H1 (cell line): ENCODE measurements around the gene NOC4L. TPM values are rescaled to one million over a fixed set of nuclear protein-coding genes. Genes with fewer than 3 reads are reported as not detected.

Experiments used
- CTCF ChIA-PET: fragments of 300-600 bp; sonication (Branson Sonifier 250); formaldehyde crosslinking; loops from one replicate; lab custom pipeline; 2021; ENCODE audit not compliant: partially characterized antibody; lab: Charles Lee
- POLR2A ChIA-PET: fragments of 300-600 bp; sonication (Branson Sonifier 250); formaldehyde crosslinking; loops from one replicate; lab custom pipeline; 2021; ENCODE audit warnings: inconsistent platforms; ENCODE audit not compliant: partially characterized antibody; lab: Charles Lee
- DNase-seq, 2 experiments: peaks; one replicate each; pipeline versions ENCODE4 v3.0.0 to v3.0.0-alpha.2; 2010 to 2022; ENCODE audit warnings: low spot score in 2 of 2, low read depth in 1 of 2, mixed read lengths in 1 of 2
- FAIRE-seq: peaks from 2 replicates; lab custom pipeline; 2011; peaks lifted over from hg19 to GRCh38; lab: Jason Lieb, UNC
- H2AFZ ChIP-seq: 2 replicates; pipeline ENCODE4 v1.8.1; 2012; ENCODE audit warnings: low read length, inconsistent platforms
- H2AK5ac ChIP-seq: 2 replicates; pipeline ENCODE4 v1.6.1; 2013; ENCODE audit warnings: low read depth, low read length
- H2BK120ac ChIP-seq: replicated peaks from 2 replicates; pipeline ENCODE3; 2013; ENCODE audit warnings: low read depth, low read length, inconsistent platforms
- H2BK12ac ChIP-seq: 2 replicates; pipeline ENCODE4 v1.6.1; 2013; ENCODE audit warnings: low read depth, low read length
- H2BK15ac ChIP-seq: 2 replicates; pipeline ENCODE4 v1.6.1; 2013; ENCODE audit warnings: low read length
- H2BK20ac ChIP-seq: 2 replicates; pipeline ENCODE4 v1.6.1; 2013; ENCODE audit warnings: low read length
- H2BK5ac ChIP-seq: 2 replicates; pipeline ENCODE4 v1.6.1; 2013; ENCODE audit warnings: low read depth, low read length
- H3K14ac ChIP-seq: 2 replicates; pipeline ENCODE4 v1.6.1; 2013; ENCODE audit warnings: inconsistent platforms; ENCODE audit not compliant: insufficient read length
- H3K18ac ChIP-seq: 2 replicates; pipeline ENCODE4 v1.6.1; 2013; ENCODE audit warnings: low read length; ENCODE audit errors: extremely low read depth
- H3K23ac ChIP-seq: 2 replicates; pipeline ENCODE4 v1.6.1; 2013; ENCODE audit warnings: inconsistent platforms; ENCODE audit not compliant: insufficient read length
- H3K23me2 ChIP-seq: 2 replicates; pipeline ENCODE4 v1.6.1; 2013; ENCODE audit warnings: low read depth, low read length
- H3K27ac ChIP-seq: 2 replicates; pipeline ENCODE4 v1.6.1; 2011; ENCODE audit warnings: low read depth, low read length, inconsistent platforms
- H3K27me3 ChIP-seq, 4 experiments: replicated peaks in 1 of 4; 1 replicate in 1 of 4; 2 replicates in 3 of 4; pipeline versions ENCODE4 v1.6.1 to v1.8.1; 2011 to 2013; ENCODE audit warnings: low read length in 3 of 4, mild to moderate bottlenecking in 3 of 4, inconsistent platforms in 2 of 4, mixed read lengths in 2 of 4, moderate library complexity in 1 of 4; ENCODE audit not compliant: control insufficient read depth in 3 of 4, insufficient read depth in 3 of 4; ENCODE audit errors: extremely low read depth in 1 of 4
- H3K36me3 ChIP-seq, 4 experiments: 2 replicates each; pipeline versions ENCODE4 v1.6.1 to v1.8.1; 2011 to 2013; ENCODE audit warnings: mild to moderate bottlenecking in 4 of 4, low read length in 3 of 4, moderate library complexity in 2 of 4, control low read depth in 1 of 4, inconsistent platforms in 1 of 4; ENCODE audit not compliant: insufficient read depth in 4 of 4, control insufficient read depth in 2 of 4
- H3K4ac ChIP-seq: replicated peaks from 2 replicates; pipeline ENCODE3; 2013; ENCODE audit warnings: low read length, low read depth, mixed read lengths, inconsistent platforms; ENCODE audit not compliant: insufficient read length
- H3K4me1 ChIP-seq, 4 experiments: replicated peaks in 1 of 4; 1 replicate in 1 of 4; 2 replicates in 3 of 4; pipeline versions ENCODE4 v1.6.1 to v1.8.1; 2011 to 2013; ENCODE audit warnings: low read length in 3 of 4, inconsistent platforms in 2 of 4, mixed read lengths in 1 of 4; ENCODE audit not compliant: insufficient read depth in 4 of 4, control insufficient read depth in 3 of 4
- H3K4me2 ChIP-seq, 2 experiments: 2 replicates each; pipeline versions ENCODE4 v1.6.1 to v1.8.1; 2011 to 2013; ENCODE audit warnings: low read depth in 2 of 2, low read length in 2 of 2, control low read depth in 1 of 2, inconsistent platforms in 1 of 2, mild to moderate bottlenecking in 1 of 2; ENCODE audit not compliant: insufficient read depth in 1 of 2
- H3K4me3 ChIP-seq, 4 experiments: fragments of 200-600, 300-600 bp in 1 of 4; sonication (generic), shearing (Covaris generic), sonication (Bioruptor Twin) in 1 of 4; 2 replicates each; pipeline versions ENCODE4 v1.5.1 to v1.8.1; 2011 to 2016; ENCODE audit warnings: low read length in 4 of 4, low read depth in 3 of 4, control low read depth in 2 of 4, inconsistent platforms in 2 of 4, mild to moderate bottlenecking in 2 of 4, mixed read lengths in 1 of 4, moderate library complexity in 1 of 4; ENCODE audit not compliant: insufficient read depth in 2 of 4; ENCODE audit errors: extremely low read depth in 1 of 4
- H3K56ac ChIP-seq: replicated peaks from 2 replicates; pipeline ENCODE3; 2013; ENCODE audit warnings: low read depth, mild to moderate bottlenecking, mixed read lengths, low read length, inconsistent platforms; ENCODE audit not compliant: insufficient read length
- H3K79me1 ChIP-seq: 2 replicates; pipeline ENCODE4 v1.6.1; 2013; ENCODE audit warnings: low read depth, low read length, control low read depth
- H3K79me2 ChIP-seq, 2 experiments: 2 replicates each; pipeline versions ENCODE4 v1.6.1 to v1.8.1; 2012 to 2013; ENCODE audit warnings: low read length in 2 of 2, mild to moderate bottlenecking in 2 of 2, inconsistent platforms in 1 of 2; ENCODE audit not compliant: insufficient read depth in 2 of 2, control insufficient read depth in 1 of 2
- H3K9ac ChIP-seq, 4 experiments: replicated peaks in 1 of 4; 1 replicate in 1 of 4; 2 replicates in 3 of 4; pipeline versions ENCODE4 v1.6.1 to v1.8.1; 2011 to 2013; ENCODE audit warnings: low read depth in 3 of 4, low read length in 3 of 4, control low read depth in 2 of 4, mild to moderate bottlenecking in 2 of 4, moderate library complexity in 2 of 4, inconsistent platforms in 1 of 4; ENCODE audit errors: extremely low read depth in 1 of 4
- H3K9me3 ChIP-seq, 2 experiments: 2 replicates each; pipeline versions ENCODE4 v1.6.1 to v1.8.1; 2012 to 2013; ENCODE audit warnings: mild to moderate bottlenecking in 2 of 2, moderate library complexity in 2 of 2, control low read depth in 1 of 2, inconsistent platforms in 1 of 2, low read depth in 1 of 2, low read length in 1 of 2, mixed read lengths in 1 of 2; ENCODE audit not compliant: insufficient read depth in 2 of 2
- H4K20me1 ChIP-seq, 2 experiments: replicated peaks in 1 of 2; 2 replicates each; pipeline versions ENCODE3 to v1.8.1; 2011 to 2013; ENCODE audit warnings: inconsistent platforms in 2 of 2, low read length in 2 of 2, mild to moderate bottlenecking in 1 of 2; ENCODE audit not compliant: insufficient read depth in 2 of 2, control insufficient read depth in 1 of 2
- H4K5ac ChIP-seq: 2 replicates; pipeline ENCODE4 v1.6.1; 2013; ENCODE audit warnings: low read length, low read depth, mixed read lengths, inconsistent platforms; ENCODE audit not compliant: insufficient read length
- H4K8ac ChIP-seq: 2 replicates; pipeline ENCODE4 v1.8.0; 2013; ENCODE audit warnings: mild to moderate bottlenecking, moderate library complexity, low read length, inconsistent platforms; ENCODE audit not compliant: insufficient read depth; ENCODE audit errors: extremely low read depth
- H4K91ac ChIP-seq: replicated peaks from 2 replicates; pipeline ENCODE3; 2013; ENCODE audit warnings: low read length, mixed read lengths, inconsistent platforms; ENCODE audit not compliant: insufficient read length
- FOSL1 ChIP-seq: IDR thresholded peaks from 2 replicates; pipeline ENCODE4 v1.6.1; 2011; ENCODE audit warnings: mild to moderate bottlenecking, low read depth, low read length, moderate library complexity; ENCODE audit not compliant: insufficient read depth
- JUND ChIP-seq: IDR thresholded peaks from 2 replicates; pipeline ENCODE4 v1.6.1; 2011; ENCODE audit warnings: mild to moderate bottlenecking, improper control_type of control experiment, low read length
- RAD21 ChIP-seq, 2 experiments: IDR thresholded peaks in 1 of 2; conservative IDR thresholded peaks in 1 of 2; 2 replicates each; pipeline ENCODE4 v1.6.1; 2011; ENCODE audit warnings: low read depth in 2 of 2, low read length in 2 of 2, improper control_type of control experiment in 1 of 2, inconsistent platforms in 1 of 2, mild to moderate bottlenecking in 1 of 2, moderate library complexity in 1 of 2
- TCF12 ChIP-seq: IDR thresholded peaks from 2 replicates; pipeline ENCODE4 v1.6.1; 2011; ENCODE audit warnings: low read depth, mild to moderate bottlenecking, low read length
- WGBS, 2 experiments: shearing (Covaris generic) in 1 of 2; methylation state at CpG; one replicate each; pipeline versions ENCODE4 v1.1.6 to v1.1.7; 2013 to 2015; ENCODE audit warnings: low lambda C conversion rate in 2 of 2, mixed read lengths in 2 of 2, inconsistent platforms in 1 of 2, low coverage in 1 of 2, missing lambda C conversion rate in 1 of 2; ENCODE audit not compliant: insufficient replicate concordance in 2 of 2, insufficient coverage in 1 of 2, insufficient read length in 1 of 2; ENCODE audit errors: extremely low coverage in 1 of 2, missing lambda C conversion rate in 1 of 2; 5-methylcytosine and 5-hydroxymethylcytosine counted together
- polyA plus RNA-seq, 7 experiments: library from polyadenylated mRNA; depleted of rRNA in 3 of 7; stranded (reverse) in 5 of 7; unstranded in 2 of 7; fragments of >200 nt in 5 of 7; fragments of 200-250 nt in 2 of 7; gene quantifications; 1 replicate in 5 of 7; 2 replicates in 1 of 7; 4 replicates in 1 of 7; pipeline versions ENCODE4 v1.2.1 to v1.2.3, GENCODE V29; 2011 to 2013; ENCODE audit warnings: missing spikeins in 2 of 7, mixed read lengths in 2 of 7
- total RNA-seq: library from RNA; stranded (reverse); fragmentation: NEBNext Ultra II Directional; extraction: Animal tissue kit (Norgen Biotek cat#: 25700); gene quantifications from 2 replicates; pipeline ENCODE4 v1.2.1, GENCODE V29; 2021

Gene NOC4L
- total and polyA plus RNA-seq, 2 of the 8 experiments (the other 6 are each of a cell fraction or from before 2014, with no cell fraction given), result 26.8 to 40.3 TPM

GRCh38 chr12:132176385-132176919 is 32.2 kb downstream of the NOC4L start:
- H4K20me1 ChIP-seq, result peaks cover 0 to 11% of the 10 kb centered on the region in 2 experiments
- TF ChIP-seq TCF12, result no peak
- no peak for TF ChIP-seq RAD21 (IDR thresholded peaks at IDR 0.05 in 1 of 2, conservative IDR thresholded peaks at IDR 0.05 in 1 of 2; ENCODE audit: low read depth in 2 of 2, low read length in 2 of 2)
- TF ChIP-seq JUND, result no peak
- TF ChIP-seq FOSL1, result no peak
- H2AFZ ChIP-seq, result no peak overlapping the region
- H4K5ac ChIP-seq, result no peak overlapping the region
- no peak overlapping the region for H2AK5ac ChIP-seq
- no peak overlapping the region for H3K4me2 ChIP-seq
- H3K9ac ChIP-seq, result no peak overlapping the region
- H4K91ac ChIP-seq, result no peak overlapping the region
- H3K23me2 ChIP-seq, result peaks cover 6% of the 10 kb centered on the region; the same call in 1 of the 2 replicates
- no peaks in the 10 kb centered on the region; a peak in 1 of 8 replicates for H3K36me3 ChIP-seq
- H2BK15ac ChIP-seq, result no peak overlapping the region
- no peak overlapping the region for H3K56ac ChIP-seq
- 0 out of 7 replicates have a peak, but pooled peaks cover 0 to 2% (median 0%) of the 10 kb centered on the region in 4 experiments for H3K4me1 ChIP-seq
- no peak overlapping the region for H4K8ac ChIP-seq
- H2BK5ac ChIP-seq, result no peak overlapping the region
- H3K27me3 ChIP-seq, result peaks cover 0 to 32% (median 25%) of the 10 kb centered on the region in 4 experiments; a peak in 4 of 7 replicates
- no peak overlapping the region for H3K14ac ChIP-seq
- H2BK12ac ChIP-seq, result no peak overlapping the region
- no peak overlapping the region for H2BK20ac ChIP-seq
- no peaks in the 10 kb centered on the region for H3K79me2 ChIP-seq
- WGBS, 2 experiments, result 93% methylated on average over 11 of the region's 19 CpGs; no CpG with 5 or more reads in 1 of the 2 experiments
- H3K9me3 ChIP-seq, result peaks cover 0 to 2% of the 10 kb centered on the region in 2 experiments; a peak in 1 of 4 replicates
- H3K27ac ChIP-seq, result no peak overlapping the region
- H3K4ac ChIP-seq, result no peak overlapping the region
- H3K23ac ChIP-seq, result no peak overlapping the region
- FAIRE-seq (no peak), DNase-seq (no peak)
- H2BK120ac ChIP-seq, result no peak overlapping the region
- no peak overlapping the region for H3K4me3 ChIP-seq
- CTCF ChIA-PET, result interaction anchor here (0.7 to 1.7 kb wide), 4 partner anchors 13 to 43 kb away, joined by 3 to 4 read pairs (median 4); no protein-coding TSS in a partner anchor
- POLR2A ChIA-PET, result interaction anchor here (0.5 kb wide), 1 partner anchor 34 kb away, joined by 5 read pairs; no protein-coding TSS in a partner anchor
- H3K79me1 ChIP-seq, result no peaks in the 10 kb centered on the region
- no peak overlapping the region for H3K18ac ChIP-seq
